GM23248 (cell line): ENCODE results near the gene PTGES3. TPM values are rescaled to one million over a fixed set of nuclear protein-coding genes. Genes with fewer than 3 reads are reported as not detected.

Experiments
- DNase-seq: peaks from one replicate; pipeline ENCODE4 v3.0.0-alpha.2; 2015
- H2AFZ ChIP-seq: fragments of 200-600 bp; sonication (generic); 2 replicates; pipeline ENCODE4 v1.6.1; 2016; ENCODE audit warnings: antibody characterized with exemption
- H3F3A ChIP-seq: fragments of 200-600 bp; sonication (generic); 2 replicates; pipeline ENCODE4 v1.6.1; 2016; ENCODE audit warnings: mild to moderate bottlenecking, antibody characterized with exemption, mixed run types; ENCODE audit not compliant: insufficient read depth
- H3K27ac ChIP-seq: fragments of 200-600 bp; sonication (generic); 2 replicates; pipeline ENCODE4 v1.5.1; 2016; ENCODE audit warnings: mild to moderate bottlenecking
- H3K27me3 ChIP-seq: fragments of 200-600 bp; sonication (generic); replicated peaks from 2 replicates; pipeline ENCODE4 v1.6.1; 2016; ENCODE audit warnings: mild to moderate bottlenecking; ENCODE audit not compliant: insufficient read depth
- H3K36me3 ChIP-seq: fragments of 200-600 bp; sonication (generic); 2 replicates; pipeline ENCODE4 v1.6.1; 2016; ENCODE audit warnings: low read depth, mild to moderate bottlenecking
- H3K4me1 ChIP-seq: fragments of 200-600 bp; sonication (generic); 2 replicates; pipeline ENCODE4 v1.6.1; 2016; ENCODE audit warnings: mild to moderate bottlenecking; ENCODE audit not compliant: insufficient read depth
- H3K4me2 ChIP-seq: fragments of 200-600 bp; sonication (generic); one replicate; pipeline ENCODE4 v1.6.1; 2016; ENCODE audit warnings: mild to moderate bottlenecking; ENCODE audit not compliant: unreplicated experiment
- H3K4me3 ChIP-seq: fragments of 200-600 bp; sonication (generic); 2 replicates; pipeline ENCODE4 v1.5.1; 2016; ENCODE audit warnings: mild to moderate bottlenecking
- H3K79me2 ChIP-seq: fragments of 200-600 bp; sonication (generic); 2 replicates; pipeline ENCODE4 v1.6.1; 2016; ENCODE audit warnings: mild to moderate bottlenecking; ENCODE audit not compliant: insufficient read depth
- H3K9ac ChIP-seq: fragments of 200-600 bp; sonication (generic); 2 replicates; pipeline ENCODE4 v1.6.1; 2016; ENCODE audit warnings: mild to moderate bottlenecking
- H3K9me2 ChIP-seq: fragments of 200-600 bp; sonication (generic); 2 replicates; pipeline ENCODE4 v1.6.1; 2016; ENCODE audit warnings: mixed run types, mild to moderate bottlenecking, moderate library complexity; ENCODE audit not compliant: insufficient read depth
- H3K9me3 ChIP-seq: fragments of 200-600 bp; sonication (generic); one replicate; pipeline ENCODE4 v1.6.1; 2017; ENCODE audit warnings: low read depth
- H4K20me1 ChIP-seq: fragments of 200-600 bp; sonication (generic); 2 replicates; pipeline ENCODE4 v1.6.0; 2016; ENCODE audit not compliant: insufficient read depth
- EZH2 ChIP-seq: fragments of 200-600 bp; sonication (generic); IDR thresholded peaks from 2 replicates; pipeline ENCODE4 v1.6.1; 2018; ENCODE audit warnings: antibody characterized with exemption, mild to moderate bottlenecking; ENCODE audit not compliant: insufficient read depth, poor library complexity, severe bottlenecking
- EZH2phosphoT487 ChIP-seq: fragments of 200-600 bp; sonication (generic); IDR thresholded peaks from 2 replicates; pipeline ENCODE4 v1.6.1; 2018; ENCODE audit warnings: antibody characterized with exemption, moderate library complexity, mild to moderate bottlenecking, low read depth; ENCODE audit not compliant: insufficient read depth
- WGBS, 2 experiments: methylation state at CpG; one replicate each; pipeline ENCODE4 v1.1.6; 2015 to 2017; ENCODE audit warnings: low lambda C conversion rate in 2 of 2, low coverage in 1 of 2; ENCODE audit errors: missing lambda C conversion rate in 2 of 2; 5-methylcytosine and 5-hydroxymethylcytosine counted together
- in situ Hi-C: fragments of 300-500 bp; cut with MboI; formaldehyde crosslinking; loops from 2 replicates; pipeline ENCODE4 v1.15.0; 2020
- polyA plus RNA-seq: library from polyadenylated mRNA; unstranded; fragments of >200 nt; fragmentation: Nextera tagmentation; extraction: Ambion mirVana; gene quantifications from 2 replicates; pipeline ENCODE4 v1.2.1, GENCODE V29; 2016
- total RNA-seq: library from RNA; depleted of rRNA; stranded (reverse); fragments of >200 nt; shearing (Covaris generic); gene quantifications from 2 replicates; pipeline ENCODE4 v1.2.3, GENCODE V29; 2014

Gene PTGES3
- total and polyA plus RNA-seq, 2 experiments from 2014 or later: 79.9 to 237 TPM

- H3K4me3 ChIP-seq: peak overlapping the region; percentile 94
- H3K4me2 ChIP-seq: peak overlapping the region; percentile 97
- peak; percentile 59 for DNase-seq
- peaks cover 41% of the 10 kb centered on the region for H3K36me3 ChIP-seq
- WGBS, 2 experiments: 0 to 6% methylated on average over 29 of the region's 29 CpGs
- peak overlapping the region; percentile 64 for H3K27ac ChIP-seq
- peaks cover 55% of the 10 kb centered on the region for H3K79me2 ChIP-seq
- peak overlapping the region; percentile 72 for H2AFZ ChIP-seq
- peaks cover 27% of the 10 kb centered on the region for H3F3A ChIP-seq
- peaks cover 13% of the 10 kb centered on the region; the same call in 1 of the 2 replicates for H4K20me1 ChIP-seq
- H3K9me3 ChIP-seq: no peaks in the 10 kb centered on the region
- no peaks in the 10 kb centered on the region for H3K27me3 ChIP-seq
- in situ Hi-C loops: no loop called here
- TF ChIP-seq EZH2phosphoT487: no peak
- no peak for TF ChIP-seq EZH2
- H3K4me1 ChIP-seq: peaks cover 9% of the 10 kb centered on the region; the same call in 1 of the 2 replicates
- no peaks in the 10 kb centered on the region for H3K9me2 ChIP-seq
- H3K9ac ChIP-seq: peak overlapping the region; percentile 96
Measured at GRCh38 chr12:56645201-56645716, 42.8 kb downstream of the PTGES3 start.

- H2AFZ ChIP-seq: no peak overlapping the region
- H3K4me1 ChIP-seq: peaks cover 9% of the 10 kb centered on the region; the same call in 1 of the 2 replicates
- DNase-seq: peak; percentile 61
- peak overlapping the region; percentile 96 for H3K9ac ChIP-seq
- H3F3A ChIP-seq: peaks cover 33% of the 10 kb centered on the region
- H3K9me2 ChIP-seq: no peaks in the 10 kb centered on the region
- peaks cover 13% of the 10 kb centered on the region; the same call in 1 of the 2 replicates for H4K20me1 ChIP-seq
- H3K9me3 ChIP-seq: no peaks in the 10 kb centered on the region
- H3K79me2 ChIP-seq: peaks cover 61% of the 10 kb centered on the region
- peak overlapping the region; percentile 94 for H3K4me3 ChIP-seq
- peak overlapping the region; percentile 97 for H3K4me2 ChIP-seq
- WGBS, 2 experiments: 49 to 50% methylated on average over 4 of the region's 4 CpGs
- TF ChIP-seq EZH2phosphoT487 (no peak), EZH2 (no peak)
- peak overlapping the region; percentile 64; the same call in 1 of the 2 replicates for H3K27ac ChIP-seq
- in situ Hi-C loops: no loop called here
- H3K36me3 ChIP-seq: peaks cover 45% of the 10 kb centered on the region
- H3K27me3 ChIP-seq: no peaks in the 10 kb centered on the region
Measured at GRCh38 chr12:56644654-56645053, 43.4 kb downstream of the PTGES3 start.

GRCh38 chr12:56641219-56641618 lies 46.9 kb downstream of the PTGES3 start:
- Histone ChIP-seq H3K4me1 (peaks cover 17% of the 10 kb centered on the region), H3K4me3 (no peak overlapping the region), H3K9me3 (no peaks in the 10 kb centered on the region), H3K4me2 (no peak overlapping the region), H4K20me1 (peaks cover 13% of the 10 kb centered on the region; the same call in 1 of the 2 replicates), H3K79me2 (peaks cover 68% of the 10 kb centered on the region), H3K9ac (no peak overlapping the region), H3K27me3 (no peaks in the 10 kb centered on the region), H3K27ac (no peak overlapping the region), H3F3A (peaks cover 58% of the 10 kb centered on the region), H3K36me3 (peaks cover 68% of the 10 kb centered on the region), H3K9me2 (no peaks in the 10 kb centered on the region), H2AFZ (no peak overlapping the region)
- DNase-seq: no peak
- WGBS, 2 experiments: 81 to 90% methylated on average over 6 of the region's 6 CpGs
- TF ChIP-seq EZH2 (no peak), EZH2phosphoT487 (no peak)
- in situ Hi-C loops: no loop called here

GRCh38 chr12:56637621-56638020 lies 50.5 kb downstream of the PTGES3 start:
- 55 to 57% methylated on average over 2 of the region's 2 CpGs for WGBS, 2 experiments
- Histone ChIP-seq H3K79me2 (peaks cover 71% of the 10 kb centered on the region), H3K9ac (peak overlapping the region; percentile 42), H3F3A (peaks cover 45% of the 10 kb centered on the region), H3K4me3 (no peak overlapping the region), H2AFZ (no peak overlapping the region), H3K4me1 (peaks cover 21% of the 10 kb centered on the region), H3K9me3 (no peaks in the 10 kb centered on the region), H3K27ac (peak overlapping the region; percentile 87), H4K20me1 (no peaks in the 10 kb centered on the region; the same call in 1 of the 2 replicates), H3K27me3 (no peaks in the 10 kb centered on the region), H3K36me3 (peaks cover 49% of the 10 kb centered on the region), H3K9me2 (no peaks in the 10 kb centered on the region), H3K4me2 (peak overlapping the region; percentile 17)
- TF ChIP-seq EZH2 (no peak), EZH2phosphoT487 (no peak)
- DNase-seq: no peak
- in situ Hi-C loops: no loop called here
